ENCODE results near the gene RREB1.

RREB1 gene

DNA sequence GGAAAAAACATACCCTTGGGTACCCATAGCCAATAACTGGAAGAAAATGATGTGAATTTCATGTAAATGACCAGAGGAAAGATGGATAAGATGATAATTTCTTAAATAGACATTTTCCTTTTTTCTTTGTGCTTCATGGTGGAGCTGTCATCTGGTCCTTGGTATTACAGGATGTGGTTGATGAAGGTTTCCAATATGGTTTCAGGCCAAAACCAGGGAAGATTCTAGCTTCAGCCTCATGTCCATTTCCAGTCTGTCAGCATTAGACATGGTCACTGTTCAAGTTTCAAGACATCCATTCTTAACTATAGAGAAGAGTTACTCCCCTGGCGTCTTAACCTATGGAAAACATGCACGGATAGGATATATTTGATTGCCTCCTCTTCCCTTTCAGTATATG, 141.6 kb downstream of the RREB1 start:
- no peak for TF ChIP-seq CTCF (IDR thresholded peaks at IDR 0.05; ENCODE audit: control insufficient read depth, insufficient read depth, low read depth, low read length, missing control alignments)
- DNase-seq (ENCODE audit: low read depth) = no peak
- H3K4me3 ChIP-seq (ENCODE audit: control insufficient read depth, low read depth, low read length) = no peak overlapping the region

DNA sequence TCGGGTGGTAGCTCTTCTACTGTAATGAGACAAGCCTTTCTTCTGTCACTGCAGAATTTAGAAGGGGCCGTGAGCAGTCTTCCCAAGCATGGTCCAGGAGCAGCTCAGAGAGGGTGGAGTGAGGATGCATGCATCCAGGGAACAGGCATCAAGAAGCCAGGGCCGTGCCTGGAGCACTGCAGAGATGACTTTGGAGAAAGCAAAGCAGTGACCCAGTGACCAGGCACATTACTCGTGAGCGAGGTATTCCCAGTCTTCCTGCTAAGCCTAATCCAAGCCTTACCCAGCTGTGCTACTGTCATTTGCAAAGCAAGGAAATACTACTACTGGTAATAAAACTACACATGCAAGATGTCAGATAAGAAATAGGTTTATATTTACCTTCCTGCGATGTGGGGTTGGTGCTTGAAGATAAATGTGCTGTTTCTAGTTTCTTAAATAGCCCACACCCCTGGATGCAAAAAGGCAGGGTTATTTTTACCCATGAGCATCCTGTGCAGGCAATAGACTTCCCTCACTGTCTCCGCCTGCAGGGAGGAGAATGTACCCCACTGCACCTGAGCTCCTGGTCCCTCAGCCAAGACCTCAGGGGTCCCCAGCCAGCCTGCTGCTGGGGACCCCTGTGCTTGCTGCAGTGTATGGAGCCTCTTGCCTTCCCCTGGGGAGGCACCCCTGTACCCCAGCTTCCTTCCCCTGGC, 142.3 kb downstream of the RREB1 start:
- no peak for TF ChIP-seq CTCF (IDR thresholded peaks at IDR 0.05; ENCODE audit: control insufficient read depth, insufficient read depth, low read depth, low read length, missing control alignments)
- H3K4me3 ChIP-seq (ENCODE audit: control insufficient read depth, low read depth, low read length) = no peak overlapping the region
- DNase-seq (ENCODE audit: low read depth) = no peak

DNA sequence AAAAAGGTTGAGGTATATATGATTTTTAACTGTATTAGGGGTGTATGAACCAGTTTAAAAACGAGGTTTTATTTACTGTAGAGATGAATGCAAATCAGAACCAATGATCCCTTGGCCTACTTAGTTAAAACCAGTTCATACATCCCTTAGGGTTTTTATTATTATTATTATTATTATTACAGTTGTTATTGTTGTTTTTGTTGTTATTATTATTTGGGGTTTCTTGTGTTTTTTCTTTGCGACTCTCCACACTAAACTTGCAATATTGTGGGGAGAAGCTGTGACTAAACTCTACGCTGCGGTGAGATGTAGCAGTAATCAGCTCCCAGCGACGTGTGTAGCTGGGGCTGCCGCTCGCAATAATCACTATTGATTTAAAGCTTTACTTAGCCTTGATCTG, 143.1 kb downstream of the RREB1 start:
- DNase-seq (ENCODE audit: low read depth) = no peak
- no peak overlapping the region for H3K4me3 ChIP-seq (ENCODE audit: control insufficient read depth, low read depth, low read length)
- TF ChIP-seq CTCF (IDR thresholded peaks at IDR 0.05; ENCODE audit: control insufficient read depth, insufficient read depth, low read depth, low read length, missing control alignments) = no peak

DNA sequence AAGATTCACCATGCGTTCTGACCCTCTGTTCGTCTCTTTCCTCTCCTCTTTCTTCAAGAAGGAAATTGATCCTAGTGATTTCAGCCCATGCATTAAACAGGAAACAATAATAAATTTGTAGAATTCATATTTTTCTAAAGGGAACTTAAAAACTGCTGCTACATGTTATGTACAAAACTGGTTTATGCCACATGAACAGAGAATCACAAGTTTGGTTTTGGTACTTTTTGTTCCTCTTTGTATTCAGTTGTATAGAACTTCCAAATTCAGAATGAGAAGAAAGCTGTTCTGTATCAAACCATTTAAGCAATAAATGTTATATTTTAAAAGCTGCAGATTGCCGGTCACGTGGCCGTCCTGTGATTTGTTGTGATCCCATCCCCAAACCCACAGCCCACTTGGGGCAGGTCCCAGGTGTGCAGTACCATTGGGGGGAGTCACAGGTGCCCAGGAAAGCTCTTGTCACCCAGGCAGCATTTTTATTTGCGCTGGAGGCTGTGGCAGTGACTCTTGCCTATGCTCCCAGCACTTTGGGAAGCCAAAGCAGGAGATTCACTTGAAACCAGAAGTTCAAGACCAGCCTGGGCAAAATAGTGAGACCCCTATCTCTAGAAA, 144.0 kb downstream of the RREB1 start:
- H3K4me3 ChIP-seq (ENCODE audit: control insufficient read depth, low read depth, low read length) = no peak overlapping the region

GRCh38 chr6:7252390-7252789, 144.6 kb downstream of the RREB1 start:
- no peak overlapping the region for H3K4me3 ChIP-seq (ENCODE audit: control insufficient read depth, low read depth, low read length)
- TF ChIP-seq CTCF (IDR thresholded peaks at IDR 0.05; ENCODE audit: control insufficient read depth, insufficient read depth, low read depth, low read length, missing control alignments) = no peak
- no peak for DNase-seq (ENCODE audit: low read depth)

More for the DNA sequence above, 144.0 kb downstream of the RREB1 start:
- TF ChIP-seq CTCF (IDR thresholded peaks at IDR 0.05; ENCODE audit: control insufficient read depth, insufficient read depth, low read depth, low read length, missing control alignments) = no peak
- no peak for DNase-seq (ENCODE audit: low read depth)

DNA sequence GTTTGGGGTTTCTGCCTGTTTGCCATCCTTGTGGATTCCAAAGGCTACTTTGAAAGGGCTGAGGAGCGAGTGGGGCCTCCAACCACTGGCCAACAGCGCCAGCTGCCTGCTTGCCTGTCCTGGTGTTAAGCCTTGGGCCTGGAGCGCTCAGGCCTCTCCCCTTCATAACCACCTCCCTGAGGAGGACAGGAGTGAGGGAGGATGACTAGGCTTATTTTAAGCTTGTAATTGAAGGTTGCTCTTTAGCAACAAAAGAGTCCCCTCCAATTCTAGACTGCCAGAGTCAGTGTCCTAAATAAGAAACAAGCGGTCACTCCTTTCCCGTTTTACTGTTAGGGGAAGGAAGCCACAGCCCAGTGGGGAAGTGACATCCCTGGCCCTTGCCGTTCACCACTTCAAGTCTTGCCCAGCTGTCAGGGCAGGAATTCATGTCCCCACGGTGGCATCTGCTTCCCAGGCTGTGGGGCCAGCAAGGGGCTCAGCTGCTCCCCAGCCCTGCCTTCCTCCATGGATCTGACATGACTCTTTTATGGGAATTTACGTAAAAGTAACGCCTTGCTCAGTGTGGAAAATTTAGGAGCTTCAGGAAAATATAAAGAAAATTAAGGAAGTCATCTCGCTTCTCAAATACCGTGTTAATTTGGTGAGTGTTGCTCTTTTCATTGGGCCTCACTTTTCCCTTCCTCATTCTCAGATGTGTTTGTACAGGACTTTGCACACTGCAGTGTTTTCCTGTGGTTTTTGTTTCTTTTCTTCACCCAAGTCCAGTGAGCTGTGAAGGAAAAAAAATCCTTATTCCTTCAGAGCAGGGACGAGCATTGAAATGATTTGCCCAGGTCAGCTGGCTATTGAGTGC, 147.4 kb downstream of the RREB1 start:
- DNase-seq (ENCODE audit: low read depth) = no peak
- no peak for TF ChIP-seq CTCF (IDR thresholded peaks at IDR 0.05; ENCODE audit: control insufficient read depth, insufficient read depth, low read depth, low read length, missing control alignments)
- H3K4me3 ChIP-seq (ENCODE audit: control insufficient read depth, low read depth, low read length) = no peak overlapping the region

All from AG09309 (cell line).